SU-DHL-6 (cell line): Measurements from ENCODE around the gene DPYSL5.

ENCODE experiments used
- H2AFZ ChIP-seq: fragments of 200-600 bp; sonication (generic); 2 replicates; pipeline ENCODE4 v1.6.1; 2014; ENCODE audit warnings: low read depth, mild to moderate bottlenecking, moderate library complexity, mixed read lengths, antibody characterized with exemption, low read length; ENCODE audit not compliant: severe bottlenecking
- H3F3A ChIP-seq: fragments of 200-600 bp; shearing (Covaris generic); 2 replicates; pipeline ENCODE4 v1.6.0; 2016; ENCODE audit warnings: antibody characterized with exemption, mild to moderate bottlenecking; ENCODE audit not compliant: insufficient read depth
- H3K27ac ChIP-seq: fragments of 200-600 bp; sonication (generic); 2 replicates; pipeline ENCODE4 v1.5.1; 2016; ENCODE audit warnings: low read depth, mild to moderate bottlenecking, low read length, moderate library complexity, mixed read lengths
- H3K27me3 ChIP-seq: fragments of 200-600 bp; sonication (generic), shearing (Covaris generic); 2 replicates; pipeline ENCODE4 v1.6.0; 2014; ENCODE audit warnings: mild to moderate bottlenecking, low read length
- H3K36me3 ChIP-seq: fragments of 200-600 bp; sonication (generic); 2 replicates; pipeline ENCODE4 v1.6.1; 2014; ENCODE audit warnings: mild to moderate bottlenecking, low read length, mixed read lengths
- H3K4me2 ChIP-seq: fragments of 300-600, 200-600 bp; shearing (Covaris generic), sonication (generic); 2 replicates; pipeline ENCODE4 v1.6.0; 2014; ENCODE audit warnings: low read length, low read depth, mild to moderate bottlenecking; ENCODE audit not compliant: poor library complexity, severe bottlenecking
- H3K4me3 ChIP-seq: fragments of 200-600 bp; sonication (generic); 2 replicates; pipeline ENCODE4 v1.5.1; 2014; ENCODE audit warnings: antibody characterized with exemption, low read length, mild to moderate bottlenecking, mixed read lengths; ENCODE audit not compliant: insufficient read depth, poor library complexity, severe bottlenecking
- H3K79me2 ChIP-seq: fragments of 200-600 bp; sonication (generic); 2 replicates; pipeline ENCODE4 v1.6.1; 2014; ENCODE audit warnings: mild to moderate bottlenecking, low read length, moderate library complexity; ENCODE audit not compliant: insufficient read depth
- H3K9ac ChIP-seq: fragments of 200-600 bp; sonication (generic); 2 replicates; pipeline ENCODE4 v1.7.0; 2014; ENCODE audit warnings: mild to moderate bottlenecking, low read length
- H3K9me2 ChIP-seq: fragments of 200-600 bp; sonication (generic); replicated peaks from 2 replicates; pipeline ENCODE4 v1.6.1; 2014; ENCODE audit warnings: low read length; ENCODE audit not compliant: insufficient read depth
- H3K9me3 ChIP-seq: fragments of 200-600 bp; sonication (generic); 2 replicates; pipeline ENCODE4 v1.6.1; 2014; ENCODE audit warnings: low read length, mixed read lengths; ENCODE audit not compliant: insufficient read depth
- H4K20me1 ChIP-seq: fragments of 200-600 bp; sonication (generic); 2 replicates; pipeline ENCODE4 v1.6.1; 2014; ENCODE audit warnings: low read depth, mild to moderate bottlenecking, antibody characterized with exemption, low read length, moderate library complexity, mixed read lengths
- EZH2phosphoT487 ChIP-seq: fragments of 200-600 bp; sonication (generic), shearing (Covaris generic); conservative IDR thresholded peaks from 2 replicates; pipeline ENCODE4 v1.6.1; 2018; ENCODE audit warnings: mild to moderate bottlenecking, antibody characterized with exemption, low read length, moderate library complexity, mixed read lengths
- TF ChIP-seq, protein P1 (sequence below): fragments of 200-600 bp; sonication (generic); IDR thresholded peaks from one replicate; pipeline ENCODE4 v1.5.1; 2017; ENCODE audit warnings: antibody characterized with exemption, mild to moderate bottlenecking, low read length, moderate library complexity; ENCODE audit not compliant: insufficient read depth, poor library complexity, severe bottlenecking

The DPYSL5 gene

DNA sequence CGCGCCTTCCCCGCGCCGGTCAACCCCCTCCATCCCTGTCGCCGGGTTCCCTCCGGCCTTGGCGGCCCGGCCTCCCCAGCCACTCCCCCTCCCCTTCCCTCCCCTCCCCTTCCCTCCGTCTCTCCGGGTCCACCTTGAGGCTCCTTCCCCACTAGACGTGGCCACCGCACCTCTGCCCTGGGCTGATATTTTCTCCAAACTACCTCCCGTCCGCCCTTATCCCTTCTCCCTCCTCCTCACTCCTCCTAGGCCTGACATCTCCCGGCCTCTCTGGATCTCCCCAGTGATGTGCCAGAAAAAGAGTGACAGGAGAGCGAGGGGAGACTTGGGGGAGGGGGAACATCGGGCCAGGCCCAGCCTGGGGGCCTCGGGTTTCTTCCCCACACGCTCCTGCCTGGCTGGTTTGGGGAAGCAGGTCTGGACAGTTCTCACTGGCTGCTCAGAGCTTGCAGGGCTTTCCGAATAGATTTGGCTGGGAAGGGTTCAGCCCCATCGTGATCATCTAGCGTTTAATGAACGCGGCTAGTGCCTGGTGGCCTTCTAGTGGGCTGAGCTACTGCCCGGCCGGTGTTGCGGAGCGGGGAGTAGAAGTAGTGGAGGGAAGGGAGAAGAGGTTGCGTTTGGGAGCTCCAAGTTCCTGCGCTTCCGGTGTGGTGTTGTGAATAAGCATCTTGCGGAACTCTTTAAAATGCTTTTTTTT is 123.1 kb downstream of the DPYSL5 start:
- Histone ChIP-seq H3K4me2 (peak overlapping the region; percentile 59), H3K9me2 (no peaks in the 10 kb centered on the region), H3K79me2 (no peaks in the 10 kb centered on the region), H3K27ac (no peak overlapping the region), H3F3A (no peaks in the 10 kb centered on the region), H4K20me1 (no peaks in the 10 kb centered on the region), H3K36me3 (no peaks in the 10 kb centered on the region), H3K27me3 (no peaks in the 10 kb centered on the region), H3K9ac (peak overlapping the region; percentile 34; the same call in 1 of the 2 replicates), H2AFZ (no peak overlapping the region), H3K9me3 (no peaks in the 10 kb centered on the region), H3K4me3 (peak overlapping the region; percentile 51)
- TF ChIP-seq, protein P1, sequence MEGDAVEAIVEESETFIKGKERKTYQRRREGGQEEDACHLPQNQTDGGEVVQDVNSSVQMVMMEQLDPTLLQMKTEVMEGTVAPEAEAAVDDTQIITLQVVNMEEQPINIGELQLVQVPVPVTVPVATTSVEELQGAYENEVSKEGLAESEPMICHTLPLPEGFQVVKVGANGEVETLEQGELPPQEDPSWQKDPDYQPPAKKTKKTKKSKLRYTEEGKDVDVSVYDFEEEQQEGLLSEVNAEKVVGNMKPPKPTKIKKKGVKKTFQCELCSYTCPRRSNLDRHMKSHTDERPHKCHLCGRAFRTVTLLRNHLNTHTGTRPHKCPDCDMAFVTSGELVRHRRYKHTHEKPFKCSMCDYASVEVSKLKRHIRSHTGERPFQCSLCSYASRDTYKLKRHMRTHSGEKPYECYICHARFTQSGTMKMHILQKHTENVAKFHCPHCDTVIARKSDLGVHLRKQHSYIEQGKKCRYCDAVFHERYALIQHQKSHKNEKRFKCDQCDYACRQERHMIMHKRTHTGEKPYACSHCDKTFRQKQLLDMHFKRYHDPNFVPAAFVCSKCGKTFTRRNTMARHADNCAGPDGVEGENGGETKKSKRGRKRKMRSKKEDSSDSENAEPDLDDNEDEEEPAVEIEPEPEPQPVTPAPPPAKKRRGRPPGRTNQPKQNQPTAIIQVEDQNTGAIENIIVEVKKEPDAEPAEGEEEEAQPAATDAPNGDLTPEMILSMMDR: no peak
- TF ChIP-seq EZH2phosphoT487: no peak

DNA sequence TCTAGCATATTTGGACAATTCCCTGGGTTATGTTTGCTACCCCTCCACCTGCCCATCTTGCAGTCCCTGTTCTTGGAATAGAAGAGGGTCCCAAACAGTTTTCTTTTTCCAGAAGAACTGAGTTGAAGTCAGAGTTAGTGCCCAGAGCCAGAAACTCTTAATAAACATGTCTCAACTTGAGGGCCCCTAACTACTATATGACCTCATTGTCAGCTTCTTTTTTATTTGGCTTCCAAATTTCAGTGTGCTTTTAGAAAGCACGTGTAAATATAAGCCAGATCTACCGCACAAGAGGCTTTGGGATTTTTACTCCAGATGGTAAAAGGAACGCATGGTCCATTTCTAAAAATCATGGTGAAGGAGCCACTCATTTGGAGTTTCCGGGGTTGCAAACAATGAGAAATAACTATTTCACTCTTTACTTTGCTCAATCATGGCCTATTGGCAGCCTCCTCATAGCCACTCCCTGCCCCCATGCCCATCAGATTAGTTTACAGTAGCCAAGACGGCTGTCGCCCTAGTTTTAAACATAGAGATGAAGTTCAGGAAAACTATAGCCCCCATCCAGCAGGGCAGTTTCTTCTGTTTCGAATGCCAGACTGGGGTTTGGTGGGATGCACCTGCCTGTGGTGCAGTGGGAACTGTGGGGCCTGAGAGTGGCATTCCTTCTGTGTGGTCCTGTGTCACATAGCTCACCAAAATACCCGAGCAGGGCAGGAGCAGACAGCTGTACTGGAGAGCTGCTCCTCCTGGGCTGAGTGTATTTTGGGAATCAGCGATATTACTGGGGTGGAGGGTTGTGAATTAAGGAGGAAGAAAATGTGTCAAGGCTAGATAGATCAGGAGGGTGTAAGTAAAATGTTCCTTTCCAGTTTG is 124.2 kb downstream of the DPYSL5 start:
- H3K27ac ChIP-seq: no peak overlapping the region
- no peaks in the 10 kb centered on the region for H3K79me2 ChIP-seq
- no peak overlapping the region for H3K4me3 ChIP-seq

DNA sequence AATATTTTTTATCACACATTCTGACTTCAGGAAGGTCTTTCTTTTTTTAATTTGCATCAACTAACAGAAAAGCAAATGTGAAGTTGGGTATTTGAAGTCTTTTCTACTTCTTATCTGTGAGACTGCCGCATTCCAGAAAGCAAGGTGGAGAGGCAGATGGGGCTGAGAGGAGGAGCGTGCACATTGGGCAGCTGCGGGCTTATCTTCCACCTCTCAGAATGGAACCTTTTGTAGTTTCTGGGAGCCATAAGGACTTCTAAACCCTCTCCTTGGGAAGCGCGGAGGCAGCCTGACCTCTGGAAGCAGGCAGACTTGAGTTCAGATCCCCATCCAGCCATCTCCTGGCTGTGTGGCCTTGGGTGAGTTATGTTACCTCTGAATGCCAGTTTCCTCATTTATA is 126.4 kb downstream of the DPYSL5 start:
- Histone ChIP-seq H3K79me2 (no peaks in the 10 kb centered on the region), H2AFZ (no peak overlapping the region), H3K36me3 (no peaks in the 10 kb centered on the region), H4K20me1 (no peaks in the 10 kb centered on the region), H3K9ac (no peak overlapping the region), H3K9me2 (no peaks in the 10 kb centered on the region), H3K27me3 (no peaks in the 10 kb centered on the region), H3F3A (no peaks in the 10 kb centered on the region), H3K27ac (no peak overlapping the region), H3K9me3 (no peaks in the 10 kb centered on the region), H3K4me3 (no peak overlapping the region), H3K4me2 (no peak overlapping the region)
- TF ChIP-seq EZH2phosphoT487: no peak
- TF ChIP-seq, protein P1: no peak

More for the DNA sequence above, 124.2 kb downstream of the DPYSL5 start:
- no peaks in the 10 kb centered on the region for H3K9me2 ChIP-seq
- H3F3A ChIP-seq: no peaks in the 10 kb centered on the region
- H3K9ac ChIP-seq: no peak overlapping the region
- no peak overlapping the region for H3K4me2 ChIP-seq
- TF ChIP-seq EZH2phosphoT487: no peak
- TF ChIP-seq, protein P1: no peak
- H3K27me3 ChIP-seq: no peaks in the 10 kb centered on the region
- no peaks in the 10 kb centered on the region for H3K36me3 ChIP-seq
- H4K20me1 ChIP-seq: no peaks in the 10 kb centered on the region
- H3K9me3 ChIP-seq: no peaks in the 10 kb centered on the region
- H2AFZ ChIP-seq: no peak overlapping the region
